Measurements from ENCODE around the gene CSF3R. TPM values are rescaled to one million over a fixed set of nuclear protein-coding genes. Genes with fewer than 3 reads are reported as not detected.
A peak's percentile ranks its signal among the peaks of the same experiment; 100 is the strongest.

CSF3R gene
- total and polyA plus RNA-seq, 9 of the 15 experiments (the other 6 are each of a cell fraction or from before 2014, with no cell fraction given) = 0.21 to 0.86 (median 0.40) TPM; not detected in 1

DNA sequence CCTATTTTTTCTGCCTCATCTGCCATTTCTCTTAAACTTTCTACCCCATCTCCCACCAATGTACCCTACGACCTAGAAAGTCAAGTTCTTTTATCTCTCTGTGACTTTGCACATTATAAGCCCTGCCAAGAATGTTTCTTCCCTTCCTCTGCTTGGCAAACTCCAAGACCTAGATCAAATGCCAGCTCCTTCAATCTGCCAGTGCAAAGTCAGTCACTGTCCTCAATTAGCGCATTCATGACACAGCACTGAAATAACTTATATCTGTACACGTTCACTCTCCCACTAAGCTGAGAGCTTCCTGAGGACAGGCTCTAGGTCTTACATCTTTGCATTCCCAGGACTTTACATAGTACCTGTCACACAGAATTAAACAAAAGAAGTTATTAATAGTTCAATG lies 63.6 kb downstream of the CSF3R start:
- POLR2A ChIA-PET = interaction anchor here (1.0 to 1.3 kb wide), 3 partner anchors 13 to 33 kb away, joined by 3 to 4 read pairs (median 4); no protein-coding TSS in a partner anchor
- FAIRE-seq (no peak), ATAC-seq (no peak), DNase-seq (ENCODE audit: extremely low read depth in 1 of 4, low spot score in 3 of 4) (no peak)
- 51% methylated on average over 3 of the region's 3 CpGs for WGBS (ENCODE audit: insufficient coverage, low coverage, missing lambda C conversion rate)
- CTCF ChIA-PET (ENCODE audit: low intra/inter-chr PET ratio) = interaction anchor here (3.0 kb wide), 1 partner anchor 319 kb away, joined by 27 read pairs; no protein-coding TSS in a partner anchor
- intact Hi-C loops (cut with micrococcal nuclease) (no loop called here), in situ Hi-C loops (cut with MboI) (no loop called here)
- Histone ChIP-seq H4K20me1 (replicated peaks; ENCODE audit: control insufficient read depth, insufficient read depth, low read length) (no peaks in the 10 kb centered on the region), H3K4me1 (replicated peaks in 1 of 2; ENCODE audit: control insufficient read depth in 2 of 2, insufficient read depth in 2 of 2, low read length in 2 of 2) (peaks cover 0 to 3% of the 10 kb centered on the region in 2 experiments; a peak in 2 of 5 replicates), H3K9me1 (ENCODE audit: control insufficient read depth, insufficient read depth, low read length) (no peaks in the 10 kb centered on the region), H3K27me3 (ENCODE audit: control insufficient read depth in 2 of 2, insufficient read depth in 2 of 2, low read length in 2 of 2) (no peaks in the 10 kb centered on the region), H3K36me3 (ENCODE audit: control insufficient read depth, insufficient read depth, low read length) (no peaks in the 10 kb centered on the region), H3K4me2 (ENCODE audit: insufficient read depth, low read length) (no peak overlapping the region), H3K9me3 (replicated peaks; ENCODE audit: control insufficient read depth, insufficient read depth, low read depth, low read length) (no peaks in the 10 kb centered on the region), H3K9ac (ENCODE audit: insufficient read depth in 1 of 2, low read depth in 2 of 2, low read length in 2 of 2) (no peak overlapping the region), H2AFZ (ENCODE audit: low read depth, low read length) (no peak overlapping the region), H3K4me3 (no peak overlapping the region), H3K27ac (ENCODE audit: extremely low read depth, low read depth, low read length) (no peak overlapping the region), H3K79me2 (ENCODE audit: control insufficient read depth, insufficient read depth, low read length) (no peaks in the 10 kb centered on the region)
- TF ChIP-seq ARID3A (IDR thresholded peaks at IDR 0.05; ENCODE audit: borderline replicate concordance, low read depth, low read length) (no peak), BACH1 (tag; IDR thresholded peaks at IDR 0.05) (no peak)
- BruUV-seq (replicated peaks) = no TSS peak

GRCh38 chr1:36417931-36418330 lies 64.8 kb downstream of the CSF3R start:
- H3K9me1 ChIP-seq (ENCODE audit: control insufficient read depth, insufficient read depth, low read length) = no peaks in the 10 kb centered on the region
- H3K9me3 ChIP-seq (replicated peaks; ENCODE audit: control insufficient read depth, insufficient read depth, low read depth, low read length) = no peaks in the 10 kb centered on the region
- intact Hi-C loops (cut with micrococcal nuclease) (no loop called here), in situ Hi-C loops (cut with MboI) (no loop called here)
- CTCF ChIA-PET (ENCODE audit: low intra/inter-chr PET ratio) = no interaction called here
- H3K4me2 ChIP-seq (ENCODE audit: insufficient read depth, low read length) = no peak overlapping the region
- no peak overlapping the region for H3K4me3 ChIP-seq
- H3K36me3 ChIP-seq (ENCODE audit: control insufficient read depth, insufficient read depth, low read length) = no peaks in the 10 kb centered on the region
- DNase-seq (ENCODE audit: extremely low read depth in 1 of 4, low spot score in 3 of 4) (no peak), FAIRE-seq (no peak), ATAC-seq (no peak)
- POLR2A ChIA-PET = interaction anchor here (2.6 kb wide), 1 partner anchor 31 kb away, joined by 13 read pairs; no protein-coding TSS in a partner anchor
- no TSS peak for BruUV-seq (replicated peaks)
- no peaks in the 10 kb centered on the region for H4K20me1 ChIP-seq (replicated peaks; ENCODE audit: control insufficient read depth, insufficient read depth, low read length)
- WGBS (ENCODE audit: insufficient coverage, low coverage, missing lambda C conversion rate) = 53% methylated on average over 9 of the region's 9 CpGs
- no peak overlapping the region for H2AFZ ChIP-seq (ENCODE audit: low read depth, low read length)
- H3K79me2 ChIP-seq (ENCODE audit: control insufficient read depth, insufficient read depth, low read length) = no peaks in the 10 kb centered on the region
- H3K4me1 ChIP-seq (replicated peaks in 1 of 2; ENCODE audit: control insufficient read depth in 2 of 2, insufficient read depth in 2 of 2, low read length in 2 of 2) = peaks cover 0 to 3% of the 10 kb centered on the region in 2 experiments; a peak in 2 of 5 replicates
- H3K9ac ChIP-seq (ENCODE audit: insufficient read depth in 1 of 2, low read depth in 2 of 2, low read length in 2 of 2) = peak overlapping the region in 1 of 2 experiments; percentile 37; a peak in 1 of 4 replicates
- no peaks in the 10 kb centered on the region for H3K27me3 ChIP-seq (ENCODE audit: control insufficient read depth in 2 of 2, insufficient read depth in 2 of 2, low read length in 2 of 2)
- H3K27ac ChIP-seq (ENCODE audit: extremely low read depth, low read depth, low read length) = no peak overlapping the region
- TF ChIP-seq ZNF174 (CRISPR knock-in tag; IDR thresholded peaks at IDR 0.05) (no peak), FOXK2 (conservative IDR thresholded peaks at IDR 0.05 in 1 of 2, IDR thresholded peaks at IDR 0.05 in 1 of 2; ENCODE audit: low read depth in 2 of 2) (no peak), CCNT2 (IDR thresholded peaks at IDR 0.05; ENCODE audit: borderline replicate concordance, extremely low read depth, insufficient read length, low read depth, low read length) (no peak), ZNF695 (CRISPR knock-in tag; IDR thresholded peaks at IDR 0.05) (no peak), LEF1 (IDR thresholded peaks at IDR 0.05) (no peak), EP400 (IDR thresholded peaks at IDR 0.05) (no peak), ZNF384 (IDR thresholded peaks at IDR 0.05; ENCODE audit: low read depth, low read length) (no peak), E2F3 (CRISPR knock-in tag; IDR thresholded peaks at IDR 0.05) (no peak), YBX1 (IDR thresholded peaks at IDR 0.05) (no peak), SOX6 (IDR thresholded peaks at IDR 0.05) (no peak), SRSF9 (IDR thresholded peaks at IDR 0.05; ENCODE audit: borderline replicate concordance, low read depth, low read length) (no peak), THRAP3 (IDR thresholded peaks at IDR 0.05; ENCODE audit: borderline replicate concordance) (no peak), RHOXF2B (CRISPR knock-in tag; conservative IDR thresholded peaks at IDR 0.05) (no peak), FOS (IDR thresholded peaks at IDR 0.05; ENCODE audit: extremely low read depth, insufficient read length) (no peak)
- TF ChIP-seq, protein P1, sequence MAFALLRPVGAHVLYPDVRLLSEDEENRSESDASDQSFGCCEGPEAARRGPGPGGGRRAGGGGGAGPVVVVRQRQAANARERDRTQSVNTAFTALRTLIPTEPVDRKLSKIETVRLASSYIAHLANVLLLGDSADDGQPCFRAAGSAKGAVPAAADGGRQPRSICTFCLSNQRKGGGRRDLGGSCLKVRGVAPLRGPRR (CRISPR knock-in tag; IDR thresholded peaks at IDR 0.05) = no peak

Measured in K562 (cell line).